H9 (cell line): Measurements from ENCODE around the gene BRAT1. TPM values are rescaled to one million over a fixed set of nuclear protein-coding genes. Genes with fewer than 3 reads are reported as not detected.

Experiments
- DNase-seq: peaks from one replicate; pipeline ENCODE4 v3.0.0-alpha.2; 2017
- H2AFZ ChIP-seq: one replicate; pipeline ENCODE4 v1.6.1; 2013; ENCODE audit warnings: mild to moderate bottlenecking, low read length, control low read depth, moderate library complexity
- H2AK5ac ChIP-seq: 2 replicates; pipeline ENCODE4 v1.6.1; 2013; ENCODE audit warnings: low read length, control low read depth, mixed read lengths; ENCODE audit not compliant: insufficient read length
- H2BK120ac ChIP-seq: one replicate; pipeline ENCODE4 v1.6.1; 2013; ENCODE audit warnings: low read depth, mild to moderate bottlenecking, low read length, control low read depth, inconsistent platforms; ENCODE audit not compliant: poor library complexity, severe bottlenecking
- H2BK12ac ChIP-seq: 2 replicates; pipeline ENCODE4 v1.6.1; 2013; ENCODE audit warnings: low read length, control low read depth, mixed read lengths, low read depth; ENCODE audit not compliant: insufficient read length
- H2BK15ac ChIP-seq: 2 replicates; pipeline ENCODE4 v1.6.1; 2013; ENCODE audit warnings: low read depth, low read length, control low read depth
- H2BK20ac ChIP-seq: one replicate; pipeline ENCODE4 v1.6.1; 2013; ENCODE audit warnings: low read depth, mild to moderate bottlenecking, low read length, control low read depth, inconsistent platforms; ENCODE audit not compliant: poor library complexity, severe bottlenecking
- H2BK5ac ChIP-seq: 2 replicates; pipeline ENCODE4 v1.6.1; 2013; ENCODE audit warnings: low read length, control low read depth, mixed read lengths; ENCODE audit not compliant: insufficient read length
- H3K14ac ChIP-seq: 2 replicates; pipeline ENCODE4 v1.6.1; 2013; ENCODE audit warnings: low read length, control low read depth; ENCODE audit not compliant: insufficient read depth
- H3K18ac ChIP-seq: 2 replicates; pipeline ENCODE4 v1.6.1; 2013; ENCODE audit warnings: low read depth, mild to moderate bottlenecking, mixed read lengths, low read length, control low read depth; ENCODE audit not compliant: insufficient read length
- H3K23ac ChIP-seq: 2 replicates; pipeline ENCODE4 v1.6.1; 2013; ENCODE audit warnings: low read length, control low read depth, mixed read lengths, low read depth; ENCODE audit not compliant: insufficient read length
- H3K23me2 ChIP-seq: 2 replicates; pipeline ENCODE4 v1.6.1; 2013; ENCODE audit warnings: low read depth, mild to moderate bottlenecking, mixed read lengths, low read length, control low read depth; ENCODE audit not compliant: insufficient read length, poor library complexity, severe bottlenecking
- H3K27ac ChIP-seq: 2 replicates; pipeline ENCODE4 v1.5.1; 2013; ENCODE audit warnings: low read length, control low read depth, mixed read lengths, low read depth; ENCODE audit not compliant: insufficient read length
- H3K27me3 ChIP-seq: 2 replicates; pipeline ENCODE4 v1.6.1; 2013; ENCODE audit warnings: low read length, control low read depth, inconsistent platforms; ENCODE audit not compliant: insufficient read depth
- H3K4ac ChIP-seq: 2 replicates; pipeline ENCODE4 v1.6.1; 2013; ENCODE audit warnings: low read depth, mild to moderate bottlenecking, control low read depth, inconsistent platforms, low read length, moderate library complexity
- H3K4me1 ChIP-seq: 2 replicates; pipeline ENCODE4 v1.6.1; 2013; ENCODE audit warnings: low read length, control low read depth, inconsistent platforms; ENCODE audit not compliant: insufficient read depth
- H3K4me2 ChIP-seq: 2 replicates; pipeline ENCODE4 v1.6.1; 2013; ENCODE audit warnings: low read length, control low read depth, mixed read lengths; ENCODE audit not compliant: insufficient read length, insufficient read depth
- H3K56ac ChIP-seq: 2 replicates; pipeline ENCODE4 v1.6.1; 2013; ENCODE audit warnings: low read depth, mild to moderate bottlenecking, mixed read lengths, low read length, control low read depth; ENCODE audit not compliant: insufficient read length
- H3K79me1 ChIP-seq: 2 replicates; pipeline ENCODE4 v1.6.1; 2013; ENCODE audit warnings: low read depth, mild to moderate bottlenecking, moderate library complexity, low read length, control low read depth, inconsistent platforms; ENCODE audit not compliant: insufficient read depth, poor library complexity, severe bottlenecking
- H3K79me2 ChIP-seq: 2 replicates; pipeline ENCODE4 v1.6.1; 2013; ENCODE audit warnings: low read length, control low read depth, inconsistent platforms; ENCODE audit not compliant: insufficient read depth
- H3K9ac ChIP-seq: 2 replicates; pipeline ENCODE4 v1.6.1; 2013; ENCODE audit warnings: low read length, control low read depth, mixed read lengths; ENCODE audit not compliant: insufficient read length; ENCODE audit errors: extremely low read depth
- H3K9me3 ChIP-seq: one replicate; pipeline ENCODE4 v1.6.1; 2013; ENCODE audit warnings: low read depth, low read length, inconsistent platforms; ENCODE audit not compliant: control insufficient read depth
- H3T11ph ChIP-seq: one replicate; pipeline ENCODE4 v1.6.1; 2013; ENCODE audit warnings: mild to moderate bottlenecking, low read length, control low read depth, inconsistent platforms
- H4K20me1 ChIP-seq: one replicate; pipeline ENCODE4 v1.6.1; 2013; ENCODE audit not compliant: control insufficient read depth, insufficient read length, insufficient read depth
- H4K5ac ChIP-seq: 2 replicates; pipeline ENCODE4 v1.6.1; 2013; ENCODE audit warnings: low read depth, mild to moderate bottlenecking, mixed read lengths, low read length, control low read depth; ENCODE audit not compliant: insufficient read length
- H4K8ac ChIP-seq: replicated peaks from 2 replicates; pipeline ENCODE4 v1.6.1; 2013; ENCODE audit warnings: low read length, control low read depth, mixed read lengths, low read depth; ENCODE audit not compliant: insufficient read length
- H4K91ac ChIP-seq: 2 replicates; pipeline ENCODE4 v1.6.1; 2013; ENCODE audit warnings: low read depth, mild to moderate bottlenecking, moderate library complexity, mixed read lengths, low read length, control low read depth; ENCODE audit not compliant: insufficient read length
- H3K27ac Mint-ChIP-seq, 3 experiments: 2 replicates in 2 of 3; 3 replicates in 1 of 3; pipeline ENCODE4 v1.8.0; 2020 to 2021; ENCODE audit warnings: mixed read lengths in 3 of 3, mild to moderate bottlenecking in 1 of 3, moderate library complexity in 1 of 3
- H3K27me3 Mint-ChIP-seq: 2 replicates; pipeline ENCODE4 v1.8.0; 2021; ENCODE audit warnings: low read depth, mild to moderate bottlenecking, moderate library complexity, mixed read lengths
- H3K36me3 Mint-ChIP-seq, 3 experiments: 2 replicates in 2 of 3; 3 replicates in 1 of 3; pipeline ENCODE4 v1.8.0; 2020 to 2021; ENCODE audit warnings: low read depth in 3 of 3, mixed read lengths in 3 of 3; ENCODE audit not compliant: insufficient read depth in 1 of 3
- H3K4me1 Mint-ChIP-seq, 2 experiments: 2 replicates each; pipeline ENCODE4 v1.8.0; 2020; ENCODE audit warnings: mixed read lengths in 2 of 2
- H3K4me3 Mint-ChIP-seq, 2 experiments: 2 replicates in 1 of 2; 3 replicates in 1 of 2; pipeline ENCODE4 v1.8.0; 2020 to 2021; ENCODE audit warnings: mild to moderate bottlenecking in 2 of 2, mixed read lengths in 2 of 2, moderate library complexity in 1 of 2
- H3K9me3 Mint-ChIP-seq, 2 experiments: 2 replicates in 1 of 2; 3 replicates in 1 of 2; pipeline ENCODE4 v1.8.0; 2020; ENCODE audit warnings: mild to moderate bottlenecking in 2 of 2, mixed read lengths in 2 of 2, moderate library complexity in 1 of 2
- WGBS: extraction: QIAGEN DNeasy Blood & Tissue Kit; methylation state at CpG from one replicate; pipeline ENCODE4 v1.1.7; 2013; ENCODE audit warnings: missing lambda C conversion rate, low lambda C conversion rate, mixed read lengths; ENCODE audit not compliant: insufficient read length; ENCODE audit errors: extremely low coverage; 5-methylcytosine and 5-hydroxymethylcytosine counted together
- total RNA-seq: library from RNA; stranded (reverse); gene quantifications from 2 replicates; pipeline ENCODE4 v1.2.1, GENCODE V29; 2021
- TF ChIP-seq, protein P1 (sequence below): fragments of 200-600 bp; sonication (generic); conservative IDR thresholded peaks from 3 replicates; pipeline ENCODE4 v1.8.0; 2021; ENCODE audit warnings: antibody characterized with exemption, mild to moderate bottlenecking

BRAT1 gene
- total RNA-seq, 1 experiment from 2014 or later, result 41.2 TPM

DNA sequence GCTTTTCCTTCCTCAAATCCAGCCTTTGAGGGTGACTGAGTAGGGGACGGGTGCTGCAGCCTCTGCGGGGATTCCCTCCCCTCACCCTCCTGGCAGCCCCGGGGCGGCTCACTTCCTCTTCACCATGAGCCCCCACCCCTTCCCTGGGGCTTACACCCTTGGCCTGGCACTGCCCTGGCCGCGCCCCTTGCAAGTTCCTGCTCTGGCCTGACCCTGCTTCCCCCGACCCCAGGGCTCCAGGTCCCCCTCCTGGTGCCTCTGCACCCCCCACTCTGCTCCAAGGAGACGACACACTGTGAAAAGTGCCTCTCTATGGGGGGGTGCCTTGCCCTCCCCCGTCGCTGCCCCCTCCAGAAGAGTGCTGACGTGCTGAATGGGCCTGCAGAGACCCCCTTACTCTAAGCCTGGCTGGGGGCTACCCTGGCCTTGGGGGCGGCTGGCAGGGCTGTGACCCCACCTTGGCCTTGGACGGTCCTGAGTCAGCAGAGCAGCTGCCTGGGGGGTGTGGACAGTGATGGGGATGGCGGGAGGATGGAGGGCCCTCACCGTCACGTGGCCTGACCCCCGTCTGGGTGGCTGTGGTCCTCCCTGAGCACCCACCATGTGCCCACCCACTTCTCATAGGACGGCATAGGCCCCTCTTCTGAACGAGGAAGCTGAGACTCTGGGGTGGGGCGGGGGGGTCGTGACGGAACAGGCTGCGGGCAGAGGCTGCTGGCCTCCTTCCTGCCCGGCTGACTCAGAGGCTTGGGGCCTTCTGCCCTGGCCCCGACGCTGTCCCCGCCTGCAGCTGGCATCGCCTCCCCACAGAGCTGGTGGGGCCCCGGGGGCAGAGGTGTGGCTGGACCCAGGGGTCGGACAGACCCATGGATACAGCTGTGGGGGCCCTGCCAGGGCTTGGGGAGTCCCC, 25.9 kb downstream of the BRAT1 start:
- H2BK120ac ChIP-seq, result no peak overlapping the region
- TF ChIP-seq, protein P1, sequence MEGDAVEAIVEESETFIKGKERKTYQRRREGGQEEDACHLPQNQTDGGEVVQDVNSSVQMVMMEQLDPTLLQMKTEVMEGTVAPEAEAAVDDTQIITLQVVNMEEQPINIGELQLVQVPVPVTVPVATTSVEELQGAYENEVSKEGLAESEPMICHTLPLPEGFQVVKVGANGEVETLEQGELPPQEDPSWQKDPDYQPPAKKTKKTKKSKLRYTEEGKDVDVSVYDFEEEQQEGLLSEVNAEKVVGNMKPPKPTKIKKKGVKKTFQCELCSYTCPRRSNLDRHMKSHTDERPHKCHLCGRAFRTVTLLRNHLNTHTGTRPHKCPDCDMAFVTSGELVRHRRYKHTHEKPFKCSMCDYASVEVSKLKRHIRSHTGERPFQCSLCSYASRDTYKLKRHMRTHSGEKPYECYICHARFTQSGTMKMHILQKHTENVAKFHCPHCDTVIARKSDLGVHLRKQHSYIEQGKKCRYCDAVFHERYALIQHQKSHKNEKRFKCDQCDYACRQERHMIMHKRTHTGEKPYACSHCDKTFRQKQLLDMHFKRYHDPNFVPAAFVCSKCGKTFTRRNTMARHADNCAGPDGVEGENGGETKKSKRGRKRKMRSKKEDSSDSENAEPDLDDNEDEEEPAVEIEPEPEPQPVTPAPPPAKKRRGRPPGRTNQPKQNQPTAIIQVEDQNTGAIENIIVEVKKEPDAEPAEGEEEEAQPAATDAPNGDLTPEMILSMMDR, result no peak
- no peak overlapping the region for H4K5ac ChIP-seq
- no peaks in the 10 kb centered on the region for H3K27me3 ChIP-seq
- no peaks in the 10 kb centered on the region for H3K79me1 ChIP-seq
- no CpG with 5 or more reads among the region's 30 CpGs for WGBS
- H3K14ac ChIP-seq, result no peak overlapping the region; the same call in 1 of the 2 replicates
- no peaks in the 10 kb centered on the region; the same call in 1 of the 2 replicates for H3K4me1 ChIP-seq
- peaks cover 0 to 28% (median 28%) of the 10 kb centered on the region in 3 experiments; a peak in 6 of 7 replicates for H3K36me3 Mint-ChIP-seq
- H3K23me2 ChIP-seq, result no peaks in the 10 kb centered on the region
- H3K4me1 Mint-ChIP-seq, result peaks cover 25 to 31% of the 10 kb centered on the region in 2 experiments
- H3K4me3 Mint-ChIP-seq, result no peak overlapping the region
- H4K8ac ChIP-seq, result no peak overlapping the region
- H2AK5ac ChIP-seq, result no peak overlapping the region
- no peak overlapping the region for H3K56ac ChIP-seq
- no peak for DNase-seq
- no peak overlapping the region for H3K4me2 ChIP-seq
- H3K4ac ChIP-seq, result no peak overlapping the region
- H3K18ac ChIP-seq, result no peak overlapping the region
- no peak overlapping the region for H3K27ac ChIP-seq
- H2BK5ac ChIP-seq, result no peak overlapping the region
- no peak overlapping the region for H2AFZ ChIP-seq
- no peaks in the 10 kb centered on the region for H3K9me3 ChIP-seq
- no peak overlapping the region for H3T11ph ChIP-seq
- no peaks in the 10 kb centered on the region for H3K27me3 Mint-ChIP-seq
- no peak overlapping the region for H3K9ac ChIP-seq
- H4K20me1 ChIP-seq, result no peaks in the 10 kb centered on the region
- H2BK15ac ChIP-seq, result no peak overlapping the region
- H3K9me3 Mint-ChIP-seq, result peaks cover 2% of the 10 kb centered on the region in 2 experiments; a peak in 1 of 5 replicates
- H3K79me2 ChIP-seq, result no peaks in the 10 kb centered on the region
- no peak overlapping the region for H2BK12ac ChIP-seq
- H3K23ac ChIP-seq, result no peak overlapping the region
- no peak overlapping the region for H4K91ac ChIP-seq
- no peak overlapping the region for H2BK20ac ChIP-seq
- no peak overlapping the region for H3K27ac Mint-ChIP-seq
